Neural cell (in vitro differentiated cells): ENCODE data around the gene KLF2. TPM values are rescaled to one million over a fixed set of nuclear protein-coding genes. Genes with fewer than 3 reads are reported as not detected.

Source experiments
- H2AFZ ChIP-seq: fragments of 200-600, 300-800 bp; sonication (generic), shearing (Covaris generic); 2 replicates; pipeline ENCODE4 v1.6.0; 2014; ENCODE audit warnings: low read depth, mild to moderate bottlenecking, antibody characterized with exemption, low read length, moderate library complexity
- H3F3A ChIP-seq: fragments of 200-600 bp; shearing (Covaris generic); 2 replicates; pipeline ENCODE4 v1.6.1; 2016; ENCODE audit warnings: mild to moderate bottlenecking, moderate library complexity, mixed read lengths, antibody characterized with exemption, low read length; ENCODE audit not compliant: insufficient read depth, poor library complexity, severe bottlenecking
- H3K27ac ChIP-seq: fragments of 200-600, 300-800 bp; sonication (generic), shearing (Covaris generic); 2 replicates; pipeline ENCODE4 v1.5.1; 2014; ENCODE audit warnings: mild to moderate bottlenecking, low read length, moderate library complexity
- H3K27me3 ChIP-seq: fragments of 300-800, 200-600 bp; sonication (generic), shearing (Covaris generic); 2 replicates; pipeline ENCODE4 v1.6.0; 2014; ENCODE audit warnings: mild to moderate bottlenecking, low read depth, low read length, moderate library complexity; ENCODE audit not compliant: insufficient read depth
- H3K36me3 ChIP-seq: fragments of 300-800, 200-600 bp; sonication (generic), shearing (Covaris generic); 2 replicates; pipeline ENCODE4 v1.5.1; 2014; ENCODE audit warnings: mild to moderate bottlenecking, antibody characterized with exemption, low read length, moderate library complexity; ENCODE audit not compliant: insufficient read depth
- H3K4me2 ChIP-seq: fragments of 300-800, 200-600 bp; sonication (generic), shearing (Covaris generic); 2 replicates; pipeline ENCODE4 v1.6.0; 2014; ENCODE audit warnings: mild to moderate bottlenecking, low read length
- H3K4me3 ChIP-seq: fragments of 300-800, 200-600 bp; sonication (generic), shearing (Covaris generic); 2 replicates; pipeline ENCODE4 v1.5.1; 2014; ENCODE audit warnings: mild to moderate bottlenecking, low read length, moderate library complexity
- H3K79me2 ChIP-seq: fragments of 200-600 bp; shearing (Covaris generic); replicated peaks from 2 replicates; pipeline ENCODE4 v1.6.0; 2014; ENCODE audit warnings: mild to moderate bottlenecking, low read length, moderate library complexity; ENCODE audit not compliant: insufficient read depth
- H3K9ac ChIP-seq: fragments of 300-800, 200-600 bp; sonication (generic), shearing (Covaris generic); 2 replicates; pipeline ENCODE4 v1.6.1; 2016; ENCODE audit warnings: mild to moderate bottlenecking, low read length, mixed read lengths
- H3K9me2 ChIP-seq: fragments of 200-600 bp; shearing (Covaris generic); 2 replicates; pipeline ENCODE4 v1.6.1; 2016; ENCODE audit warnings: mild to moderate bottlenecking, low read length, mixed read lengths; ENCODE audit not compliant: insufficient read depth
- H3K9me3 ChIP-seq: fragments of 200-600, 300-800 bp; sonication (generic), shearing (Covaris generic); 2 replicates; pipeline ENCODE4 v1.6.1; 2016; ENCODE audit warnings: mild to moderate bottlenecking, mixed run types, low read length, moderate library complexity, mixed read lengths
- H4K20me1 ChIP-seq: fragments of 200-600 bp; shearing (Covaris generic); 2 replicates; pipeline ENCODE4 v1.6.1; 2016; ENCODE audit warnings: mild to moderate bottlenecking, mixed run types; ENCODE audit not compliant: insufficient read depth
- EP300 ChIP-seq: fragments of 450-650 bp; conservative IDR thresholded peaks from 2 replicates; pipeline ENCODE4 v1.6.1; 2014; ENCODE audit warnings: antibody characterized with exemption, mild to moderate bottlenecking, moderate library complexity; ENCODE audit not compliant: poor library complexity, severe bottlenecking
- EZH2 ChIP-seq: fragments of 200-600, 300-800 bp; shearing (Covaris generic), sonication (generic); IDR thresholded peaks from 2 replicates; pipeline ENCODE4 v1.6.1; 2014; ENCODE audit warnings: antibody characterized with exemption, low read length, borderline replicate concordance, mild to moderate bottlenecking; ENCODE audit not compliant: insufficient read depth, poor library complexity, severe bottlenecking
- MXI1 ChIP-seq: fragments of 450-650 bp; conservative IDR thresholded peaks from 2 replicates; pipeline ENCODE4 v1.6.1; 2014; ENCODE audit warnings: antibody characterized with exemption, mild to moderate bottlenecking; ENCODE audit not compliant: poor library complexity, severe bottlenecking
- POLR2AphosphoS5 ChIP-seq: IDR thresholded peaks from 2 replicates; pipeline ENCODE4 v1.6.1; 2012
- RAD21 ChIP-seq: fragments of 450-650 bp; conservative IDR thresholded peaks from 2 replicates; pipeline ENCODE4 v1.6.1; 2014; ENCODE audit warnings: antibody characterized with exemption, mild to moderate bottlenecking, moderate library complexity
- SMC3 ChIP-seq: fragments of 450-650 bp; conservative IDR thresholded peaks from 2 replicates; pipeline ENCODE4 v1.6.1; 2014; ENCODE audit warnings: antibody characterized with exemption, mild to moderate bottlenecking, moderate library complexity; ENCODE audit not compliant: poor library complexity
- TAF1 ChIP-seq: IDR thresholded peaks from 2 replicates; pipeline ENCODE4 v1.6.1; 2012; ENCODE audit warnings: low read depth
- polyA plus RNA-seq: library from polyadenylated mRNA; depleted of rRNA; stranded (reverse); fragments of >200 nt; gene quantifications from 2 replicates; pipeline ENCODE4 v1.2.3, GENCODE V29; 2014
- TF ChIP-seq, protein P1 (sequence below): IDR thresholded peaks from 2 replicates; pipeline ENCODE4 v1.6.1; 2012; ENCODE audit warnings: borderline replicate concordance
- TF ChIP-seq, protein P2 (sequence below): fragments of 450-650 bp; IDR thresholded peaks from 2 replicates; pipeline ENCODE4 v1.5.1; 2014; ENCODE audit warnings: antibody characterized with exemption, mild to moderate bottlenecking, moderate library complexity; ENCODE audit not compliant: poor library complexity, severe bottlenecking

The KLF2 gene
- polyA plus RNA-seq, 1 donor from 2014 or later: 0.15 TPM

DNA sequence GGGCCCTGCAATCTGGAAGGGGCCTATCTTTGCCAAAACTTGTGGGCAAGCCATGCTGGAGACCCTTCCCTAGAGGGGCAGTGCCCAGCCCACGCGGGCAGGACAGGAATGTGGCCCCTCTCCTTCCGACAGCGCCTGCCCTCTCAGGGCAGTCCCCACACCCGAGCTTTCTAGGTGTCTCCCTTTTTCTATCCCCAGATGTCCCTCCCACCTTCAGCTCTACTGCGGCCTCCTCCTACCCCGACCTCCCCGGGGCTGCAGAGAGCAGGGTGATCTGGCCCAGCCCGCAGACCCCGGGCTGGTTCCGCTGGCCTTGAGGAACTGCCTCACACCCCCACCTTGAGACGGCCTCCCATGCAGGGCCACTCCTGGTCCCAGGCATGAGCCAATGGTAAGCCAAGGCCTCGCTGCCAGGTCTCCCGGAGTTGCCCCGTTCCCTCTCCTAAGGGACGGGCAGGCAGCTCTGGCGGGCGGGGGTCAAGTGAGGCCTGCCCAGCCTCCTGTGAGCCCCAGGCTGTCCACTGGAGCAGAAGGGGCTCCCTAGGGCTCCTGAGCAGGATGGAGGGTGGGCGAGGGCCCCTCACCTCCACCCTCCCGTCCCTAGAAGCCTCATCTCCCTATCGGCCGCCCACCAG lies 39.7 kb downstream of the KLF2 start:
- Histone ChIP-seq H3K4me2 (no peak overlapping the region), H3K27me3 (no peaks in the 10 kb centered on the region)

DNA sequence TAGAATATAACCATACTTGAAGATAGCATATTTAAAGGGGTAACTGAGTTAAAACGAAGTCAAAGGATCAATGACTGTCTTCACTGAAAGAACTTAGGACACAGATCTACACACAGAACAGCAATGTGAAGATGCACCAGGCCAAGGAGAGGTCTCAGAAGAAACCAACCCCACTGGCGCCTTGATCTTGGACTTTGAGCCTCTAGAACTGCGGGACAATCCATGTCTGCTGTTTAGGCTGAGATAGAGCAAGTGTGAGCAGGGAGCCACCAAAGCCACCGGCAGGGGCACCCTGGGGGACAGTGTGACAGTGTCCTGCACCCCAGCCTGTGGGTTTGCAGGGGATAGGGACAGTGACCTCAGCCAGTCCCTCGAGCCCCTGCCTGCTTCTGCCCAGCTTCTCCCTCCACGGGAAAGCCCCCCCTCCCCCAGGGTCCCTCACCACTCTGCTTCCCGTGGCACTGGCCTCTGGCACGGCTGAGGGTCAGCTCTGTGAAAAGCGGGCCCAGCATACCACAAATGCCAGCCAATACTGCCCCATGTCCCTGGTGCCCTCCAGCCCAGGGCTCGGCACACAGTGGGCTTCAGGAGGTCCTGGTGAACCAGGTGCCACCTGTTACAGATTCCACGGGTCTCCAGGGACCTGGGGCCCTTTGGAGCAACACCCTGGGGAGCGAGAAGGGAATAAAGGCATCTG lies 40.8 kb downstream of the KLF2 start:
- Histone ChIP-seq H3K9ac (no peak overlapping the region), H4K20me1 (no peaks in the 10 kb centered on the region), H3K4me3 (no peak overlapping the region), H3K4me2 (no peak overlapping the region), H3K79me2 (no peaks in the 10 kb centered on the region), H3K9me2 (no peaks in the 10 kb centered on the region), H3K9me3 (no peaks in the 10 kb centered on the region), H3F3A (no peaks in the 10 kb centered on the region), H3K27ac (no peak overlapping the region), H3K36me3 (no peaks in the 10 kb centered on the region), H3K27me3 (no peaks in the 10 kb centered on the region), H2AFZ (no peak overlapping the region)
- TF ChIP-seq, protein P1, sequence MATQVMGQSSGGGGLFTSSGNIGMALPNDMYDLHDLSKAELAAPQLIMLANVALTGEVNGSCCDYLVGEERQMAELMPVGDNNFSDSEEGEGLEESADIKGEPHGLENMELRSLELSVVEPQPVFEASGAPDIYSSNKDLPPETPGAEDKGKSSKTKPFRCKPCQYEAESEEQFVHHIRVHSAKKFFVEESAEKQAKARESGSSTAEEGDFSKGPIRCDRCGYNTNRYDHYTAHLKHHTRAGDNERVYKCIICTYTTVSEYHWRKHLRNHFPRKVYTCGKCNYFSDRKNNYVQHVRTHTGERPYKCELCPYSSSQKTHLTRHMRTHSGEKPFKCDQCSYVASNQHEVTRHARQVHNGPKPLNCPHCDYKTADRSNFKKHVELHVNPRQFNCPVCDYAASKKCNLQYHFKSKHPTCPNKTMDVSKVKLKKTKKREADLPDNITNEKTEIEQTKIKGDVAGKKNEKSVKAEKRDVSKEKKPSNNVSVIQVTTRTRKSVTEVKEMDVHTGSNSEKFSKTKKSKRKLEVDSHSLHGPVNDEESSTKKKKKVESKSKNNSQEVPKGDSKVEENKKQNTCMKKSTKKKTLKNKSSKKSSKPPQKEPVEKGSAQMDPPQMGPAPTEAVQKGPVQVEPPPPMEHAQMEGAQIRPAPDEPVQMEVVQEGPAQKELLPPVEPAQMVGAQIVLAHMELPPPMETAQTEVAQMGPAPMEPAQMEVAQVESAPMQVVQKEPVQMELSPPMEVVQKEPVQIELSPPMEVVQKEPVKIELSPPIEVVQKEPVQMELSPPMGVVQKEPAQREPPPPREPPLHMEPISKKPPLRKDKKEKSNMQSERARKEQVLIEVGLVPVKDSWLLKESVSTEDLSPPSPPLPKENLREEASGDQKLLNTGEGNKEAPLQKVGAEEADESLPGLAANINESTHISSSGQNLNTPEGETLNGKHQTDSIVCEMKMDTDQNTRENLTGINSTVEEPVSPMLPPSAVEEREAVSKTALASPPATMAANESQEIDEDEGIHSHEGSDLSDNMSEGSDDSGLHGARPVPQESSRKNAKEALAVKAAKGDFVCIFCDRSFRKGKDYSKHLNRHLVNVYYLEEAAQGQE: no peak
- TF ChIP-seq SMC3 (no peak), TAF1 (no peak), POLR2AphosphoS5 (no peak), MXI1 (no peak), RAD21 (no peak), EZH2 (no peak), EP300 (no peak)
- TF ChIP-seq, protein P2, sequence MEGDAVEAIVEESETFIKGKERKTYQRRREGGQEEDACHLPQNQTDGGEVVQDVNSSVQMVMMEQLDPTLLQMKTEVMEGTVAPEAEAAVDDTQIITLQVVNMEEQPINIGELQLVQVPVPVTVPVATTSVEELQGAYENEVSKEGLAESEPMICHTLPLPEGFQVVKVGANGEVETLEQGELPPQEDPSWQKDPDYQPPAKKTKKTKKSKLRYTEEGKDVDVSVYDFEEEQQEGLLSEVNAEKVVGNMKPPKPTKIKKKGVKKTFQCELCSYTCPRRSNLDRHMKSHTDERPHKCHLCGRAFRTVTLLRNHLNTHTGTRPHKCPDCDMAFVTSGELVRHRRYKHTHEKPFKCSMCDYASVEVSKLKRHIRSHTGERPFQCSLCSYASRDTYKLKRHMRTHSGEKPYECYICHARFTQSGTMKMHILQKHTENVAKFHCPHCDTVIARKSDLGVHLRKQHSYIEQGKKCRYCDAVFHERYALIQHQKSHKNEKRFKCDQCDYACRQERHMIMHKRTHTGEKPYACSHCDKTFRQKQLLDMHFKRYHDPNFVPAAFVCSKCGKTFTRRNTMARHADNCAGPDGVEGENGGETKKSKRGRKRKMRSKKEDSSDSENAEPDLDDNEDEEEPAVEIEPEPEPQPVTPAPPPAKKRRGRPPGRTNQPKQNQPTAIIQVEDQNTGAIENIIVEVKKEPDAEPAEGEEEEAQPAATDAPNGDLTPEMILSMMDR: no peak

More for the DNA sequence above, 39.7 kb downstream of the KLF2 start:
- no peaks in the 10 kb centered on the region for H3K9me3 ChIP-seq
- H3K36me3 ChIP-seq: no peaks in the 10 kb centered on the region
- no peak overlapping the region for H3K9ac ChIP-seq
- H2AFZ ChIP-seq: no peak overlapping the region
- TF ChIP-seq EP300 (no peak), EZH2 (no peak), RAD21 (no peak), MXI1 (no peak), TAF1 (no peak)
- TF ChIP-seq, protein P1: no peak
- TF ChIP-seq, protein P2: no peak
- no peaks in the 10 kb centered on the region for H4K20me1 ChIP-seq
- H3F3A ChIP-seq: no peaks in the 10 kb centered on the region
- H3K9me2 ChIP-seq: no peaks in the 10 kb centered on the region
- H3K79me2 ChIP-seq: no peaks in the 10 kb centered on the region
- no peak overlapping the region for H3K4me3 ChIP-seq
- H3K27ac ChIP-seq: no peak overlapping the region
